Left ventricle myocardium inferior (tissue), 1 donor: Measurements from ENCODE around the gene ARMC8. TPM values are rescaled to one million over a fixed set of nuclear protein-coding genes. Genes with fewer than 3 reads are reported as not detected.

Source experiments
- DNase-seq: peaks from one replicate; pipeline ENCODE4 v3.0.0-alpha.2; 2020
- H3K27ac ChIP-seq: fragments of 200-600 bp; replicated peaks from 2 replicates; pipeline ENCODE4 v1.8.0; 2021
- H3K27me3 ChIP-seq: fragments of 200-600 bp; 2 replicates; pipeline ENCODE4 v1.8.0; 2021; ENCODE audit warnings: low read depth
- H3K36me3 ChIP-seq: fragments of 200-600 bp; 2 replicates; pipeline ENCODE4 v1.8.0; 2021
- H3K4me1 ChIP-seq: fragments of 200-600 bp; 2 replicates; pipeline ENCODE4 v1.8.0; 2021
- H3K4me3 ChIP-seq: fragments of 200-600 bp; 2 replicates; pipeline ENCODE4 v1.8.0; 2021; ENCODE audit warnings: mild to moderate bottlenecking, moderate library complexity
- H3K9me3 ChIP-seq: fragments of 200-600 bp; replicated peaks from 2 replicates; pipeline ENCODE4 v1.8.0; 2021
- intact Hi-C: fragments of 100-400 bp; cut with micrococcal nuclease; formaldehyde crosslinking; loops from one replicate; pipeline ENCODE4 v1.11.0; 2022
- total RNA-seq: library from RNA; stranded (reverse); fragmentation: NEBNext Ultra II Directional; extraction: Animal tissue kit (Norgen Biotek cat#: 25700); gene quantifications from one replicate; pipeline ENCODE4 v1.2.1, GENCODE V29; 2021
- TF ChIP-seq, protein P1 (sequence below): fragments of 200-600 bp; IDR thresholded peaks from 2 replicates; pipeline ENCODE4 v1.8.0; 2021; ENCODE audit warnings: antibody characterized with exemption, mild to moderate bottlenecking, borderline replicate concordance
- donor health status: DM: no; HTN: yes; CAD: no; lungs with severe emphysema.

The ARMC8 gene
- total RNA-seq, 1 donor from 2014 or later: 31.2 TPM

DNA sequence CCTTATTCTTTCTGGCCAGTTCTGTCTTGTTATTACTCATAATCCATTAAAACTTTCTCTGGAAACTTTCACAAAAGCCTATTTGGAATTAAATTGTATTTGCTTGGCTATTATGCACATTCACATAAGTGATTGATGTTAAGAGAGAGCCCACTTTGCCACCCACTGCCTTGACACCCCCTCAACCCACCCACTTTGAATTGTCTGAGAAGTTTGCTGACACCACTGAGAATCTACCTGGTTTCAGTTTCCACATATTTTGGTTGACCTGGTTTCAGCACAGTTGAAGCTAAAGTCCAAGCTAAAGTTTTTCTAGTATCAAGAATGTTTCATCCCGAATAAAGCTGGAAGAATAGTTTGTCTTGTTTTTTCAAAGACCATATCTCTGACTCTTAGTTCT, 70.9 kb downstream of the ARMC8 start:
- no peaks in the 10 kb centered on the region for H3K4me1 ChIP-seq
- H3K4me3 ChIP-seq: no peak overlapping the region
- H3K9me3 ChIP-seq: no peaks in the 10 kb centered on the region
- H3K27me3 ChIP-seq: no peaks in the 10 kb centered on the region
- DNase-seq: no peak
- intact Hi-C loops: no loop called here
- H3K27ac ChIP-seq: no peak overlapping the region
- H3K36me3 ChIP-seq: peaks cover 17% of the 10 kb centered on the region
- TF ChIP-seq, protein P1, sequence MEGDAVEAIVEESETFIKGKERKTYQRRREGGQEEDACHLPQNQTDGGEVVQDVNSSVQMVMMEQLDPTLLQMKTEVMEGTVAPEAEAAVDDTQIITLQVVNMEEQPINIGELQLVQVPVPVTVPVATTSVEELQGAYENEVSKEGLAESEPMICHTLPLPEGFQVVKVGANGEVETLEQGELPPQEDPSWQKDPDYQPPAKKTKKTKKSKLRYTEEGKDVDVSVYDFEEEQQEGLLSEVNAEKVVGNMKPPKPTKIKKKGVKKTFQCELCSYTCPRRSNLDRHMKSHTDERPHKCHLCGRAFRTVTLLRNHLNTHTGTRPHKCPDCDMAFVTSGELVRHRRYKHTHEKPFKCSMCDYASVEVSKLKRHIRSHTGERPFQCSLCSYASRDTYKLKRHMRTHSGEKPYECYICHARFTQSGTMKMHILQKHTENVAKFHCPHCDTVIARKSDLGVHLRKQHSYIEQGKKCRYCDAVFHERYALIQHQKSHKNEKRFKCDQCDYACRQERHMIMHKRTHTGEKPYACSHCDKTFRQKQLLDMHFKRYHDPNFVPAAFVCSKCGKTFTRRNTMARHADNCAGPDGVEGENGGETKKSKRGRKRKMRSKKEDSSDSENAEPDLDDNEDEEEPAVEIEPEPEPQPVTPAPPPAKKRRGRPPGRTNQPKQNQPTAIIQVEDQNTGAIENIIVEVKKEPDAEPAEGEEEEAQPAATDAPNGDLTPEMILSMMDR: no peak

DNA sequence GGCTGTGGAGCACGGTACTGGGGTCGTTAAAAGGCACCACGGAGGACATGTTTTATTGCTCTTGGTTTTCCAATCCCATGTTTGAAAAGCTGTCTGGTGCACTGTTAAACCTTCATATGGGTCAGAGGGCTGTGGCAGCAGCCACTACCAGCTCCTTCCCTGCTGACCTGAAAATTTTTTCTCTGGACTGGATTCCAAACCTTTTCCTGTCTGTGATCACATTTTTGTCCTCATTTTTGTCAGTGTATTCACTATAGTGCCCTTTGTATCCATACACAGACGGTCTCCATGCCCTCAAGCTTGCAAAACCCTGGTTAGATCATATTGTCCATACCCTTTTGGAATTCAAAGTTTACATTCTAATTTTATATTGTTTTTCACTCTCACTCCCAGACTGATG, 72.0 kb downstream of the ARMC8 start:
- Histone ChIP-seq H3K4me3 (no peak overlapping the region), H3K9me3 (no peaks in the 10 kb centered on the region), H3K27me3 (no peaks in the 10 kb centered on the region), H3K4me1 (no peaks in the 10 kb centered on the region), H3K27ac (no peak overlapping the region), H3K36me3 (peaks cover 27% of the 10 kb centered on the region)
- no peak for DNase-seq
- intact Hi-C loops: no loop called here
- TF ChIP-seq, protein P1: no peak

DNA sequence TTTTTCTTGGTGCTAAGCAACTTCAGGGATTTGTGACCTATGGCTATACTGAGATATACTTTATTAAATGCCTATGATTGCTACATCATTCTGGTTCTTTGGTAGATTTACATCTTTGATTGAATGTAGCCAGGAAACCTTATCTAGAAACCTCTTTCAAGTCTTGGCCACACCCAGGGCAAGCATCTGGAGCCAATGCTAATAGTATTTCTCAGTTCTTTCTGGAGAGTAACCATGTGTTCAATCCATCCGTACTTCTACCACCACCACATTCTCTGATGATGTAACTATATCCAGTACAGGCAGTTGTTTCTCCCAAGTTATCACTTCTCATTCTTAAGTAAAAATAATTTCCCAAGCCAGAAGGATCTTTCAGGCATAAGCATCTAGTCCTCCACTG, 73.5 kb downstream of the ARMC8 start:
- TF ChIP-seq, protein P1: no peak
- DNase-seq: no peak
- no peaks in the 10 kb centered on the region for H3K4me1 ChIP-seq
- no peak overlapping the region for H3K27ac ChIP-seq
- intact Hi-C loops: no loop called here
- peaks cover 42% of the 10 kb centered on the region for H3K36me3 ChIP-seq
- no peaks in the 10 kb centered on the region for H3K27me3 ChIP-seq
- no peaks in the 10 kb centered on the region for H3K9me3 ChIP-seq
- no peak overlapping the region for H3K4me3 ChIP-seq

DNA sequence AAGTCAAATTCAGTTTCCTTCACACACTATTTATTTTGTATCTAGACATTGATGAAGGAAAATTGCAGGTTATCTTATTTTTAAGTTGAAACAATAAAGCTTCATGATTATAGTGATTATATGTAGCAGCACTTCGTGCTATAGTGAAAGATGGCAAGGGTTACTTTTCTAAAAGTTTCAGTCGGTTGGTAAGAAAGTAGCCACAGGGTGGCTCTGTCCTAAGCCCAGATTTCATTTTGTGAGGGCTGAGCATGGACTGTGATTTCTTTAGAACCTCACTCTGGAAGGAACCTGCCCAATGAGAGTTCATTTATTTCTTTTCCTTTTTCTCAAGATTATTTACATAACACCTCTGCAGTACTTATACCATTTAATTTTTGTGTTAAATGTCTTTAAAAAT, 76.0 kb downstream of the ARMC8 start:
- Histone ChIP-seq H3K27ac (no peak overlapping the region), H3K27me3 (no peaks in the 10 kb centered on the region), H3K4me3 (no peak overlapping the region), H3K4me1 (no peaks in the 10 kb centered on the region), H3K36me3 (peaks cover 56% of the 10 kb centered on the region), H3K9me3 (no peaks in the 10 kb centered on the region)
- no peak for DNase-seq
- intact Hi-C loops: no loop called here
- TF ChIP-seq, protein P1: peak; percentile 21

DNA sequence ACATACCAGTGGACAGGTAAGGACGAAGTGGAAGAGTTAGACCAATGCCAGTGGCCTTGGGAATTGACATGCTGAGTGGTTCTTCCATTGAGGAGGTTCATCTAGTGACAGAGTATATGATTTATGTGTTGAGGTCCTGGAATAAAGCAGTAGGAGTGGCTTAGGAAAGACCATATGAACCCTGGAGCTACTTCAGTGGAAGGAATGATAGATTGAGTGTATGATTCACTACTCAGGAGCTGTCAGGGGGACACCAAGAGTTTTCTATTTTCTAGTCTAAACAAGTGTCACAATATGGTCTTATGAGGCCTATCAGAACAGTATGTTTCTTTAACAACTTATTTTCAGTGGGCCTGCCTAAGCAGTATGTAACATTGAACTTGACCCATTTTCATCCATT, 78.6 kb downstream of the ARMC8 start:
- Histone ChIP-seq H3K9me3 (no peaks in the 10 kb centered on the region), H3K27me3 (no peaks in the 10 kb centered on the region), H3K36me3 (peaks cover 57% of the 10 kb centered on the region), H3K4me1 (no peaks in the 10 kb centered on the region), H3K4me3 (no peak overlapping the region), H3K27ac (no peak overlapping the region)
- no peak for DNase-seq
- TF ChIP-seq, protein P1: no peak
- intact Hi-C loops: no loop called here

DNA sequence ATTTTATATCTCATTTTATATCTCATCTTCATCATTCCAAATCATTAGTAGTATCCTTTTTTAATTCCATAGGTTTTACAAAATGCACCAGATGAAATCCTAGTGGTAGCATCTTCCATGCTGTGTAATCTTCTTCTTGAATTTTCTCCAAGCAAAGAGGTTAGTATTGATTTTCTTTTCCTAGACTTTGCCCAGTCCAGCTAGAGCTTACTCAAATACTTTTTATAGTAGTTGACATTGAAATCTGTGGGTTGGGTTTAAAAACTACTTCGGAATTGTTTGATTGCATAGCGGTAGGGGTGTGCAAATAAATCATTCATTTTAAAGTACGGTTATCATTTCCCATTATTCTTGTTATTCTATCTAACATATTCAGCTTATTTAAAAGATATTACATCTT, 80.0 kb downstream of the ARMC8 start:
- Histone ChIP-seq H3K4me3 (no peak overlapping the region), H3K27me3 (no peaks in the 10 kb centered on the region), H3K4me1 (no peaks in the 10 kb centered on the region), H3K9me3 (no peaks in the 10 kb centered on the region), H3K36me3 (peaks cover 69% of the 10 kb centered on the region), H3K27ac (no peak overlapping the region)
- TF ChIP-seq, protein P1: no peak
- no peak for DNase-seq
- intact Hi-C loops: no loop called here
